ENCODE results near the gene TCF4.

Gene TCF4

DNA sequence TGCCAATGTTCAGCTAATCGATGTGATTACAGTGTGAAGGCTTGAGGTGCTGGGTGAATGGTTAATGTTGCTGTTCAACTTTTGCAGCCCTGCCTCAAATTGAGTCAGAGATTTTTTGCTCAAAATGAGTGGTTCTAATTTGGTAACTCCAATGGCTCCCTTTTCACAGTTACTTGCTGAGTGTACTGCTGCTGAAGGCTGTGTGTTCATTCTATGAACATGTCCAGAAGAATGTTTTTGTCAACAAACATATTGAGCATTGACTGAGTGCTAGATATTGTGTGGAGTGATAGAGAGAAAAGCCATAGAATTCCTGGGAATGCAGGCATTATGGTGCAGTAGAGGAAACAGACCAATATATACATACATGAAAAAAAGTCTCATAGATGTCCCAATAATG lies 39.0 kb upstream of the TCF4 start:
- DNase-seq (ENCODE audit: low read depth) = no peak
- TF ChIP-seq, protein P1, sequence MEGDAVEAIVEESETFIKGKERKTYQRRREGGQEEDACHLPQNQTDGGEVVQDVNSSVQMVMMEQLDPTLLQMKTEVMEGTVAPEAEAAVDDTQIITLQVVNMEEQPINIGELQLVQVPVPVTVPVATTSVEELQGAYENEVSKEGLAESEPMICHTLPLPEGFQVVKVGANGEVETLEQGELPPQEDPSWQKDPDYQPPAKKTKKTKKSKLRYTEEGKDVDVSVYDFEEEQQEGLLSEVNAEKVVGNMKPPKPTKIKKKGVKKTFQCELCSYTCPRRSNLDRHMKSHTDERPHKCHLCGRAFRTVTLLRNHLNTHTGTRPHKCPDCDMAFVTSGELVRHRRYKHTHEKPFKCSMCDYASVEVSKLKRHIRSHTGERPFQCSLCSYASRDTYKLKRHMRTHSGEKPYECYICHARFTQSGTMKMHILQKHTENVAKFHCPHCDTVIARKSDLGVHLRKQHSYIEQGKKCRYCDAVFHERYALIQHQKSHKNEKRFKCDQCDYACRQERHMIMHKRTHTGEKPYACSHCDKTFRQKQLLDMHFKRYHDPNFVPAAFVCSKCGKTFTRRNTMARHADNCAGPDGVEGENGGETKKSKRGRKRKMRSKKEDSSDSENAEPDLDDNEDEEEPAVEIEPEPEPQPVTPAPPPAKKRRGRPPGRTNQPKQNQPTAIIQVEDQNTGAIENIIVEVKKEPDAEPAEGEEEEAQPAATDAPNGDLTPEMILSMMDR (conservative IDR thresholded peaks at IDR 0.05; ENCODE audit: control insufficient read depth, insufficient read depth, low read depth, low read length) = no peak
- no peak overlapping the region for H3K4me3 ChIP-seq (ENCODE audit: control insufficient read depth, low read depth, low read length)

GRCh38 chr18:55625901-55626300 lies 37.9 kb upstream of the TCF4 start:
- no peak for DNase-seq (ENCODE audit: low read depth)
- TF ChIP-seq, protein P1 (conservative IDR thresholded peaks at IDR 0.05; ENCODE audit: control insufficient read depth, insufficient read depth, low read depth, low read length) = no peak
- H3K4me3 ChIP-seq (ENCODE audit: control insufficient read depth, low read depth, low read length) = no peak overlapping the region

DNA sequence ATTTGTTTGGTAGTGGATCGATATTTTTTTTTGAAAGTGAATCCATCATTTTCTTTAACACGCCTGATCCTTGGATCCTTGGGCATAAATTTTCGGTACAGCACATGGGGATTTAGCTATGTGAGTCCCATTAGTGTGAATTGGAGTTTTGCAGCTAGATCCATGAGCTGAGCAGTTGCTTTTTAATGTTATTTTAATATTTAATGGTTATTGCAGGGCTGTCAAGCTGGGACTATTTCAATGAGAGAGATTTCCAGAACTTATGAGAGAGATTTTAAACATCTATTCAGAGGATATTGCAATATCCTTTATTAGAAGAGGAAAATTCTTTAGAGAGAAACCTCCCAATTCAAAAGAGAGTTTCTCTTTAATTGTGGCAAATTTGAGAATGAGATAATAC lies 35.6 kb upstream of the TCF4 start:
- TF ChIP-seq, protein P1 (conservative IDR thresholded peaks at IDR 0.05; ENCODE audit: control insufficient read depth, insufficient read depth, low read depth, low read length) = no peak
- no peak for DNase-seq (ENCODE audit: low read depth)
- H3K4me3 ChIP-seq (ENCODE audit: control insufficient read depth, low read depth, low read length) = no peak overlapping the region

- no peak overlapping the region for H3K4me3 ChIP-seq (ENCODE audit: control insufficient read depth, low read depth, low read length)
- TF ChIP-seq, protein P1 (conservative IDR thresholded peaks at IDR 0.05; ENCODE audit: control insufficient read depth, insufficient read depth, low read depth, low read length) = no peak
- no peak for DNase-seq (ENCODE audit: low read depth)
Observed at GRCh38 chr18:55610506-55610905, 22.5 kb upstream of the TCF4 start.

- H3K4me3 ChIP-seq (ENCODE audit: control insufficient read depth, low read depth, low read length) = no peak overlapping the region
- TF ChIP-seq, protein P1 (conservative IDR thresholded peaks at IDR 0.05; ENCODE audit: control insufficient read depth, insufficient read depth, low read depth, low read length) = no peak
- DNase-seq (ENCODE audit: low read depth) = no peak
Observed at GRCh38 chr18:55609160-55609825, 21.3 kb upstream of the TCF4 start.

- DNase-seq (ENCODE audit: low read depth) = no peak
- H3K4me3 ChIP-seq (ENCODE audit: control insufficient read depth, low read depth, low read length) = no peak overlapping the region
- TF ChIP-seq, protein P1 (conservative IDR thresholded peaks at IDR 0.05; ENCODE audit: control insufficient read depth, insufficient read depth, low read depth, low read length) = no peak
Observed at GRCh38 chr18:55608497-55608896, 20.5 kb upstream of the TCF4 start.

- TF ChIP-seq, protein P1 (conservative IDR thresholded peaks at IDR 0.05; ENCODE audit: control insufficient read depth, insufficient read depth, low read depth, low read length) = no peak
- no peak for DNase-seq (ENCODE audit: low read depth)
- H3K4me3 ChIP-seq (ENCODE audit: control insufficient read depth, low read depth, low read length) = no peak overlapping the region
Observed at GRCh38 chr18:55607773-55608172, 19.8 kb upstream of the TCF4 start.

Measured in fibroblast of mammary gland (primary cell).